HG03064 (cell line): ENCODE results near the gene CASP1.
"Not testable (repeated sequence)": the region's sequence is repeated elsewhere in the genome, so short reads cannot be mapped to it uniquely, and the experiment has no call there.

Experiments
- ATAC-seq: cut with Tn5 transposase; IDR thresholded peaks from one replicate; pipeline ENCODE4 v1.9.1; 2021; ENCODE audit warnings: low read depth; ENCODE audit not compliant: unreplicated experiment

The CASP1 gene

DNA sequence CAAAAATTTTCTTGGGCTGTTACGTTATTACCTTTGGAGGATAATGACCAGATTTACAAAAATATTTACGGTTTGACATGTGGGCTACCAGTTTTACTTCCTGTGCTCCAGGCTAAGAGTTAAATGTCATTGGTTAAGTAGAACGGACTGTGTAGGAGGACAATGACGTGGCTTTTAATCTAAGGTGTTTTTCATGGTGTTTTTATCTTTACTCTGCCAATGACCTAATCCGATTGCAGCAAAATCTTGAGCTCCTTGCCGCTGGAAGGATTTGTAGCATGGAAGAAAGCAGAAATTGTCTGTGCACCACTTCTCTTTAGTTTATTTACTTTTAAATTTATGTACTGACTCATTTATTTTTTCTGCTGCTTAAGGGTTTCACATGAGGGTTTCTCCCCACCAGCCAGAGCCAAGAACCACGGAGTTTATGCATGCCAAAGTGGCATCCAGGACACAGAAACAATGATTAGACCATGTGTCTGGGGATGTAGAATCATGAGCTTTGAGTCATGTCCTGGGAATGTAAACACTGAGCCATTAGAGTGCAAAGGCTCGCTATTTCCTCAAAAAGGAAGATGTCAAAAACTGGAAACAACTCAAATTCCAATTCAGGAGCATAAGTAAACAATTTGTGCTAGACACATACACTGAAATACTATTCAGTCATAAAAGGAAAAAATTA lies 12.1 kb upstream of the CASP1 start:
- ATAC-seq = no peak

- no peak for ATAC-seq
Observed at GRCh38 chr11:105045676-105046296, 10.8 kb upstream of the CASP1 start.

DNA sequence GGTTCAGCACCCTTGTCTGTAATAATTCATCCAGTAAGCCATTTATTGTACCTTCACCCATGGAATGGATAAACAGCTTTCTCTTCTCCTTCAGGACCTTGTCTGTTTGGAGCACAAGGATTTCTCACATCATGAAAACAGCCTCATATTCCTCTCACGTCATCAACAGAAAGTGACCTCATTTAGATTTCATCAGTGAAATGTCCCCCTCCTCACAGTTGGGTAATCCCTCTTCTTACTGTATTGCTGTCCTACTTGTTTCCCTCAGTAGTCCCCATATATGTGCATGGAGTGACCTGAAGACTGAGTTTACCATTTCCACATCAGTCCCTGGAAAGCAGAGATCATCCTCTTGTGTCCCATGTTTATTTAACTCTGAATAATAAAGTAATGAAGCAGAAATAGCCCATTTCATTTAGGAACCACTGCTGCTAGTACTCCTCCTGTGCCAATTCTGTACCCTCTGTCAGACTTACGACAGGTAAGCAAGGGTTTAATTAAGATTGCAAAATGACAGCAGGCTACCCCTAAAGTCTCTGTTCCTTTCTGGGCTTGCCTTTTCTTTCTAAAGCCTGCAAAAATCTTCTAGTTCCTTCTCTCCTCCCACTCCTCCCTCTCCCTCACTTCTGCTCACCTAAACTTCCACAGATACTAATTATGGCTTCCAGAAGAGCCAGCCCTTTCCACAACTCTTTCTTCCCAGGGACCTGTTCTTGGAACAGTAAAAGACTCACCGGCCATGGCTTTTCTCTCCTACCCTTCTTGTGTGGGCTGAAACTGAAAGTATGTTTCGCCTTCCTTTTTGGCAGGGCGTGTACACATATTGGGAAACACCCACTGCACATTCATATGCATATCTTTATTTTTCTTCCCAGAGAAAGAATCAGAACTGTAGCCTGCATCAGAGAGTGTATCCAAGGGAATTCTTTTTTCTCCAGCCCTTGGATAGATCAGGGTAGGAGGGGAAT lies 9.9 kb upstream of the CASP1 start, which contains the start of gene CARD16:
Gene CARD16, minus strand, starts transcription at position 779 of the 968 bp plus-strand sequence. Its CDS starts 38 bp downstream, at position 741.
- ATAC-seq = peak; percentile 99

DNA sequence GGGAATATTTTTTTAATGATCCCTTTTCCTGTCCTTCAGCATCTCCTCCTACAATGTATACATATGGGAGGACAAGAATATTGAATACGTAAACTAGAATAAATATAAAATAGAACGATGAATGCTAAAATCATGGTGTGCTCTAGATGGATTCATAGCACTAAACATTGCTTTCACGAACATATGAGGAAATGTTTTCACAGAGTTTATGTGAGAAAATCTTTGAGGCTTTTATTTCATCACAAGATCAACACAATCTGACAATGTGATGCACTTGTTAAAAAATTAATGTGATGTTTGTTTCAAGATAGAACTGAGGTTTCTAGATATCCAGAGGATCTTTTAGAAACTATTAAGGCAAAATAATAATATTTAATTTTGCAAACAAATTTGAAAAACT lies 7.2 kb upstream of the CASP1 start:
- ATAC-seq = no peak

GRCh38 chr11:105040703-105041102 lies 5.8 kb upstream of the CASP1 start:
- no peak for ATAC-seq

- not testable (repeated sequence) for ATAC-seq
Observed at GRCh38 chr11:105034388-105034787, 556 bp downstream of the CASP1 start.

DNA sequence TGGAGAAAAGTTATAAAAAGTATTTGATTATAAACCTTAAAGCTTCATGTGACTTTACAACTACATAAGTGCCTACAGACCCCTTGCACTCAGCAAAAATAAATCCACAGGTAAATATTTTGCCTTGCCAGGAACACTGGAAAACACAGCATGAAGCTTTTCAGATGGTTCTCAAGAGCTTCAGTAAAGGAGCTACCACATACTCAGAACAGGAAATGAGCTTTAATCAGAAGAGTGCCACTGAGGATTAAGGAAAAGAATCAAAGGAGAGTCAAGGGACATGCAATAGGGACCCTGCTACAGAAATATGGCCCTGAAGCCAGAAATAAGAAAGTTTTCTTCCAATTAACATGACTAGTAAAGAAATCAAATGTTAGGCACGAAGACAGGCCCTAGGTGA lies 1.2 kb downstream of the CASP1 start:
- ATAC-seq = no peak

- ATAC-seq = no peak
Observed at GRCh38 chr11:105033343-105033742, 1.6 kb downstream of the CASP1 start.

DNA sequence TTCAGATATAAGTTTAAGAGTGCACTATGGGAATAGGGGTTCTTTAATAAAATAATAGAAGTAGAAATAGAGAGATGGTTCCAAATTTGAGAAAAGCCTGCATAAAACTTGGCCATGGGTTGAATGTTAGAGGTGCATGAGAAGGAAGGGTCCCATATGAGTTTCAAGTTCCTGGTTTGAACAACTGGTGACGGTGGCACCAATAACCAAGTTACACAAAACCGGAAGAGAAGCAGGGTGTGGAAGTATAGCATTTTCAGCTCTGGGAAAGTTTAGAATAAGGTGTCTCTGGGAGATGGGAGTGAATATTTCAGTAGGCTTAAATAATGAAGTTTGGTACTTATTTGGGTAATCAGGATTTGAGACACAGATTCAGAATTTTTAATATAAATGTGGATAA lies 2.4 kb downstream of the CASP1 start:
- ATAC-seq = no peak

- ATAC-seq = no peak
Observed at GRCh38 chr11:105027678-105028077, 7.3 kb downstream of the CASP1 start.

- ATAC-seq = no peak
Observed at GRCh38 chr11:105024394-105024793, 10.6 kb downstream of the CASP1 start.

DNA sequence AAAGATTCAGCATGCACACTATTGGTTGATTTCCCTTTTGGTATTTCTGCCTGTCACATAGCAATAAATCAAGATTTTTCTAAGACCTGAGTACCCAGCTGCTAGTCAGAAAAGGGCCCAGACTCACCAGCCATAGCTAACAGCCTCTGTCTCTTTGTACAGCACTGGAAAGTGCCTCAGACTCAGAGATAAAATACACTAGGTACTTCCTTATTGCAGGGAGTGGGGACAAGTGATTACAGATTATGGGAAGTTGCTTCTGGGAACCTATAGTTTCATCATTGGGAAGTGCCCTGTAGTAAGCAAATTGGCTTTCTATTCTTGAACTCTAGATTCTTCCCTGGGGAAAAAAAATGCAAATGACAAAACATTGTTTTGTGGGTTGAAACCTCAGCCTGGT lies 11.9 kb downstream of the CASP1 start, which contains the start of gene CASP5:
Gene CASP5, minus strand, starts transcription at position 166 of the 400 bp plus-strand sequence. Its CDS starts 32 bp downstream, at position 134.
- ATAC-seq = no peak

DNA sequence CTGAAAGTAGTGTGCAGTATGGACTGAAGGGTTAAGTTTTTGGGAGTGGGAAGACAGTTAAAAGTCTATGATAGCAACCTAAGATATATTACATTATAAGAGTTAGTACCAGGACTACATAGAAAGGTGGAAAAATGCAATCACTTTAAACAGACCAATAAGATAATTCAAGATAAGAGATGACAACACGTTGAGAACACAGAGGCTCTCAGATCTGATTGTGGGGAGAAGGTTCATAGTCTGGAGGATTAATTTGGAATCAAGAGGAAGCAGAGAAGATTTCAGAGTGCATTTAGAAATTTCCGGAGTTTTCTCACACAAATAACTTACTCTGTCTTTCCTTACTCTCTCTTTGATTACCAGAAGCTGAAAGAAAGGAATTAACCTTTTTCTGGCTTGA lies 12.4 kb downstream of the CASP1 start:
- ATAC-seq = no peak

GRCh38 chr11:105007463-105007862 lies 27.5 kb downstream of the CASP1 start:
- ATAC-seq = no peak

- no peak for ATAC-seq
Observed at GRCh38 chr11:105005451-105005845, 29.5 kb downstream of the CASP1 start.

- ATAC-seq = no peak
Observed at GRCh38 chr11:105004021-105004420, 30.9 kb downstream of the CASP1 start.

DNA sequence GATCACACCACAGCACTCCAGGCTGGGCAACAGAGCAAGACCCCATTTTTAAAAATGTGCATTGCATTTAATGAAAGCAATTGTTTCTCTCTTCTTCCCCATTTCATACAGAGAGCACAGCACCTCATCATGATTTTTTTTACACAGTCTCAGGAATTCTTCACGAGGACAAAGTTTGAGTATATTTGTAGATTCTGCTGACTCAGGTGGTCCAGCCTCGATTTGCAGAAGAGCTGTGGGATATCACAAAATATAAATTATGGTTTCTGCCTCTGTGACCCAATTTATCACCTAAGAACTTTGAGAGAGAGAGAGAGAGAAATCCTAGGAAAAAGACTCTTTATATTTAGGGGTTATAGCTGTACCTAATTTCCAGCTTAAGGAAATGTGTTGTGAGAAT lies 31.8 kb downstream of the CASP1 start:
- no peak for ATAC-seq

DNA sequence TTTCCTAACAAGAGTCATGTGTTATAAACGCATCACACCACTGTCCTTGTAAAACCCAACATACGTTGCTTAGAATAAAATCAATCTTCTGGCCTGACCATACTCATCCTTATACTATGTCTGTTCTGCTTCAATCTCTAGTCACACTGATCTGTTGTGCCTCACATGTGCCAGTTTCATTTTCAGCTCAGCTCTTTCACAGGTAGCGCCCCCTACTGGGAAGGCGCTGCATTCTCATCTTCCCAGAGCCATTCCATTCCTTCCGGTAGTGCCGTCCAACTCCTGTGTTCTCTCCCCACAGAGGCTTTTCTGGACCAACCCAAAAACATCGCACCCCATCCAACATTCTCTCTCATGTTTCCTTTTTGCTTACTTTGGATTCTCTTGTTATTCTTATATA lies 34.1 kb downstream of the CASP1 start:
- peak; percentile 87 for ATAC-seq

DNA sequence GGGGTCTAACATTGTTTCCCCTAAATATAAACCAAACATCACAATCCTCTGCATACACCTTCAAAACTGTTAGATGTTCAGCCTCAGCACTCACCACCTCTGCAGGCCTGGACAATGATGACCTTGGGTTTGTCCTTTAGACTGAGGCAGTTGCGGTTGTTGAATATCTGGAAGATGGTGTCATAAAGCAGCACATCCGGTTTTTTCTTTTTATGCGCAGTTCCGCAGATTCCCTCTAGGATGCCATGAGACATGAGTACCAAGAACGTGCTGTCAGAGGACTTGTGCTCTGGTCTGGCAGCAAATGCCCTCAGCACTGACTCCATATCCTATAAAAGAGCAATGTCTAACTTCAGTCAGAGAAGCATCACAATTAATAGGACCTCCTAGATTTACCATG lies 34.8 kb downstream of the CASP1 start:
- ATAC-seq = peak; percentile 21

DNA sequence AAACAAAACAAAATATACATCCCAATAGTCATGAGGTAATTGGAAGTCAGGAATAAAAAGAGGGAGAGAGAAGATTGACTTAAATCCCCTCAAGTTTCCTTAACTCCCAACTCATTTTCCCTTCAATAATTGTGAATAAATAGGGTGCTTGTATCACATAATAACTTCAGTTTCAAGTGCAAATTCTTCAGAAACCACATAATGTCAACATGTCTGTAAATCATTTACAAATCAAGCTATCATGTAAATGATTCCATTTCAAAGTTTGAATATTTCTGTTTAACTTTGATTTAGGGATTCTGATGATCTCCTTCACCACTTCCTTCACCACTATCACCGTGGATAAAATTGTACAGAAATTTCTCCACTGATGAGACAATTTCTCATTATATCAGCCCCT lies 35.2 kb downstream of the CASP1 start:
- ATAC-seq = no peak

DNA sequence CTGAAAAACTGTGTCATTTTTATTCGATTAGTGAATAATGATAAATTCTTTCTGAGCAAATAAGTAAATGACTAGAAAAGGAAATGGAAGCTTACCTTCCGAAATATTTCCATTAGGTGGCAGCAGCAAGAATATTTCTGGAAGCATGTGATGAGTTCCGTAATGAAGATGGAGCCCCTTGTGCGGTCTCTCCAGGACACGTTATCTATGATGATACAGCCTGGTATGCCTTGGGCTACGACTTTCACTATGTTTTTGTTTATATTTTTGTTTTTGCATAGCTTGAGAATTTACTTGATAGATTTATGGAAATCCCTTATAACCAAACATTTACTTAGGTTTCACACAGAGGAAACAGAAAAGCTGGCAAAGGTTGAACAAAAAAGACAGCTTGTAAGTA lies 37.7 kb downstream of the CASP1 start:
- ATAC-seq = no peak
